WTC11 (cell line): ENCODE measurements around the gene LGALS9. TPM values are rescaled to one million over a fixed set of nuclear protein-coding genes. Genes with fewer than 3 reads are reported as not detected.

ENCODE experiments used
- ATAC-seq: fragments of 200-7000 bp; cut with Tn5 transposase; 2 replicates; pipeline ENCODE4 v1.10.0; 2021; ENCODE audit warnings: mild to moderate bottlenecking, moderate library complexity
- CTCF ChIA-PET: fragments of 300-600 bp; sonication (Branson Sonifier 250); formaldehyde crosslinking; loops from one replicate; lab custom pipeline; 2021; ENCODE audit warnings: antibody characterized with exemption; lab: Charles Lee
- POLR2A ChIA-PET: fragments of 350-600 bp; sonication (Branson Sonifier 250); formaldehyde crosslinking; loops from one replicate; lab custom pipeline; 2021; ENCODE audit warnings: antibody characterized with exemption; lab: Charles Lee
- DNase-seq: peaks from one replicate; pipeline ENCODE4 v3.0.0; 2021; ENCODE audit warnings: low spot score
- H3K27ac Mint-ChIP-seq: 2 replicates; pipeline ENCODE4 v1.8.0; 2021; ENCODE audit warnings: mixed read lengths
- H3K27me3 Mint-ChIP-seq: 2 replicates; pipeline ENCODE4 v1.8.0; 2021; ENCODE audit warnings: low read depth, mild to moderate bottlenecking, moderate library complexity, mixed read lengths
- H3K36me3 Mint-ChIP-seq: 2 replicates; pipeline ENCODE4 v1.8.0; 2021; ENCODE audit warnings: mixed read lengths
- H3K4me1 Mint-ChIP-seq: 2 replicates; pipeline ENCODE4 v1.8.0; 2022; ENCODE audit warnings: mixed read lengths
- H3K4me3 Mint-ChIP-seq: 2 replicates; pipeline ENCODE4 v1.8.0; 2021; ENCODE audit warnings: mild to moderate bottlenecking, moderate library complexity, mixed read lengths
- H3K9me3 Mint-ChIP-seq: 2 replicates; pipeline ENCODE4 v1.8.0; 2021; ENCODE audit warnings: mixed read lengths
- AFF4 ChIP-seq: sonication (generic); formaldehyde crosslinking; IDR thresholded peaks from 2 replicates; pipeline ENCODE4 v1.8.1; 2023; ENCODE audit warnings: mild to moderate bottlenecking, missing genetic modification reagents, borderline replicate concordance
- AR ChIP-seq: fragments of 250-450 bp; sonication (Bioruptor Pico); IDR thresholded peaks from 2 replicates; pipeline ENCODE4 v1.9.0; 2021; ENCODE audit warnings: mild to moderate bottlenecking
- ATF1 ChIP-seq: sonication (generic); formaldehyde crosslinking; IDR thresholded peaks from 2 replicates; pipeline ENCODE4 v1.8.1; 2023; ENCODE audit warnings: mild to moderate bottlenecking, moderate library complexity, missing genetic modification reagents
- ATF6 ChIP-seq: sonication (generic); formaldehyde crosslinking; IDR thresholded peaks from 2 replicates; pipeline ENCODE4 v1.8.1; 2023; ENCODE audit warnings: mild to moderate bottlenecking, missing genetic modification reagents
- CREM ChIP-seq: sonication (generic); formaldehyde crosslinking; IDR thresholded peaks from 2 replicates; pipeline ENCODE4 v1.8.1; 2022; ENCODE audit warnings: mild to moderate bottlenecking, missing genetic modification reagents, moderate library complexity
- ERG ChIP-seq: fragments of 250-450 bp; sonication (Bioruptor Pico); IDR thresholded peaks from 2 replicates; pipeline ENCODE4 v1.8.0; 2021; ENCODE audit warnings: mild to moderate bottlenecking
- ETV6 ChIP-seq: sonication (generic); formaldehyde crosslinking; IDR thresholded peaks from 2 replicates; pipeline ENCODE4 v1.8.1; 2022; ENCODE audit warnings: mild to moderate bottlenecking, missing genetic modification reagents
- GRHL2 ChIP-seq: fragments of 250-450 bp; sonication (Bioruptor Pico); IDR thresholded peaks from 2 replicates; pipeline ENCODE4 v1.8.0; 2022; ENCODE audit warnings: mild to moderate bottlenecking, moderate library complexity; ENCODE audit not compliant: insufficient replicate concordance, severe bottlenecking
- HMGA2 ChIP-seq: fragments of 250-450 bp; sonication (Bioruptor Pico); IDR thresholded peaks from 2 replicates; pipeline ENCODE4 v1.4.0; 2021; ENCODE audit warnings: mild to moderate bottlenecking, moderate library complexity
- MXD4 ChIP-seq: fragments of 250-450 bp; sonication (Bioruptor Pico); IDR thresholded peaks from 2 replicates; pipeline ENCODE4 v1.8.0; 2021; ENCODE audit warnings: mild to moderate bottlenecking, moderate library complexity, borderline replicate concordance
- NR2C2 ChIP-seq: sonication (generic); formaldehyde crosslinking; IDR thresholded peaks from 2 replicates; pipeline ENCODE4 v1.8.0; 2022; ENCODE audit warnings: mild to moderate bottlenecking, missing genetic modification reagents
- OVOL2 ChIP-seq: fragments of 250-450 bp; sonication (Bioruptor Pico); IDR thresholded peaks from 2 replicates; pipeline ENCODE4 v1.9.0; 2021; ENCODE audit warnings: mild to moderate bottlenecking, borderline replicate concordance
- PREB ChIP-seq: sonication (generic); formaldehyde crosslinking; IDR thresholded peaks from 2 replicates; pipeline ENCODE4 v1.8.1; 2022; ENCODE audit warnings: mild to moderate bottlenecking, missing genetic modification reagents, moderate library complexity, borderline replicate concordance
- RORB ChIP-seq: fragments of 250-450 bp; sonication (Bioruptor Pico); IDR thresholded peaks from 2 replicates; pipeline ENCODE4 v1.9.0; 2021; ENCODE audit warnings: mild to moderate bottlenecking
- TEAD4 ChIP-seq: sonication (generic); formaldehyde crosslinking; IDR thresholded peaks from 2 replicates; pipeline ENCODE4 v1.8.0; 2022; ENCODE audit warnings: mild to moderate bottlenecking, missing genetic modification reagents
- ZNF138 ChIP-seq: sonication (generic); formaldehyde crosslinking; conservative IDR thresholded peaks from 2 replicates; pipeline ENCODE4 v1.8.1; 2022; ENCODE audit warnings: mild to moderate bottlenecking, moderate library complexity, missing genetic modification reagents
- ZNF317 ChIP-seq: sonication (generic); formaldehyde crosslinking; IDR thresholded peaks from 2 replicates; pipeline ENCODE4 v1.8.1; 2023; ENCODE audit warnings: low read depth, mild to moderate bottlenecking, moderate library complexity, missing genetic modification reagents, borderline replicate concordance
- ZNF512 ChIP-seq: sonication (generic); formaldehyde crosslinking; IDR thresholded peaks from 2 replicates; pipeline ENCODE4 v1.8.1; 2022; ENCODE audit warnings: missing genetic modification reagents, borderline replicate concordance
- total RNA-seq: library from RNA; stranded (reverse); gene quantifications from 3 replicates; pipeline ENCODE4 v1.2.3, GENCODE V29; 2021

The LGALS9 gene
- total RNA-seq, 1 experiment from 2014 or later = 5.7 TPM

GRCh38 chr17:27607521-27608091, 23.4 kb upstream of the LGALS9 start:
- Mint-ChIP-seq H3K4me1 (peaks cover 5% of the 10 kb centered on the region), H3K36me3 (peaks cover 31% of the 10 kb centered on the region), H3K9me3 (no peaks in the 10 kb centered on the region), H3K27ac (no peak overlapping the region), H3K27me3 (no peaks in the 10 kb centered on the region), H3K4me3 (no peak overlapping the region)
- ChIA-PET POLR2A (no interaction called here), CTCF (interaction anchor here (0.9 to 5.5 kb wide), 2 partner anchors 43 to 159 kb away, joined by 3 to 48 read pairs; no protein-coding TSS in a partner anchor)
- ATAC-seq (no peak), DNase-seq (no peak)
- TF ChIP-seq TEAD4 (no peak), MXD4 (CRISPR knock-in tag) (no peak), CREM (no peak), ATF6 (CRISPR knock-in tag) (no peak), NR2C2 (CRISPR knock-in tag) (no peak), OVOL2 (CRISPR knock-in tag) (no peak), RORB (no peak), GRHL2 (CRISPR knock-in tag) (no peak), AR (no peak), ZNF512 (no peak), ERG (CRISPR knock-in tag) (no peak)

GRCh38 chr17:27608328-27609230, 22.4 kb upstream of the LGALS9 start:
- H3K27ac Mint-ChIP-seq = peak overlapping the region; percentile 36
- CTCF ChIA-PET = interaction anchor here (0.9 to 5.5 kb wide), 3 partner anchors 42 to 271 kb away, joined by 3 to 48 read pairs (median 4); no protein-coding TSS in a partner anchor
- H3K4me1 Mint-ChIP-seq = no peaks in the 10 kb centered on the region
- H3K9me3 Mint-ChIP-seq = no peaks in the 10 kb centered on the region
- H3K27me3 Mint-ChIP-seq = no peaks in the 10 kb centered on the region
- H3K4me3 Mint-ChIP-seq = no peak overlapping the region
- peaks cover 37% of the 10 kb centered on the region for H3K36me3 Mint-ChIP-seq
- POLR2A ChIA-PET = no interaction called here
- DNase-seq = no peak
- ATAC-seq = no peak
- TF ChIP-seq ATF1 (no peak), HMGA2 (no peak), AFF4 (CRISPR knock-in tag) (no peak), ZNF512 (no peak), ZNF317 (CRISPR knock-in tag) (no peak), ETV6 (CRISPR knock-in tag) (no peak), PREB (CRISPR knock-in tag) (no peak), ZNF138 (CRISPR knock-in tag) (no peak)
